Ascending aorta (tissue), 1 donor: ENCODE data around the gene RPGRIP1. TPM values are rescaled to one million over a fixed set of nuclear protein-coding genes. Genes with fewer than 3 reads are reported as not detected.

Experiments used
- total RNA-seq: library from RNA; depleted of rRNA; stranded (reverse); fragments of >200 nt; gene quantifications from one replicate; pipeline ENCODE4 v1.1.0, GENCODE V29; 2016

RPGRIP1 gene
- total RNA-seq, 1 donor from 2014 or later = not detected

Other genes starting within 250 kb of the RPGRIP1 start
- not detected for gene TPPP2, start 249.9 kb upstream of the RPGRIP1 start, total RNA-seq
- not detected for gene RNASE13, start 245.3 kb upstream of the RPGRIP1 start, total RNA-seq
- gene RNASE7, start 237.7 kb upstream of the RPGRIP1 start, total RNA-seq = not detected
- not detected for gene RNASE8, start 222.3 kb upstream of the RPGRIP1 start, total RNA-seq
- 64.8 TPM for gene ARHGEF40, start 209.8 kb upstream of the RPGRIP1 start, total RNA-seq
- gene ZNF219, start 181.4 kb upstream of the RPGRIP1 start, total RNA-seq = 62.9 TPM
- not detected for gene TMEM253, start 179.0 kb upstream of the RPGRIP1 start, total RNA-seq
- not detected for gene OR5AU1, start 124.0 kb upstream of the RPGRIP1 start, total RNA-seq
- gene HNRNPC, start 10.6 kb upstream of the RPGRIP1 start, total RNA-seq = 303 TPM
- gene SUPT16H, start 103.9 kb downstream of the RPGRIP1 start, total RNA-seq = 13.5 TPM
- 96.0 TPM for gene CHD8, start 176.0 kb downstream of the RPGRIP1 start, total RNA-seq
- 19.2 TPM for gene RAB2B, start 196.9 kb downstream of the RPGRIP1 start, total RNA-seq
- gene TOX4, start 197.1 kb downstream of the RPGRIP1 start, total RNA-seq = 76.7 TPM
- gene METTL3, start 231.3 kb downstream of the RPGRIP1 start, total RNA-seq = 45.0 TPM
- gene SALL2, start 246.3 kb downstream of the RPGRIP1 start, total RNA-seq = 18.0 TPM